ENCODE measurements around the gene MYBPC3. TPM values are rescaled to one million over a fixed set of nuclear protein-coding genes. Genes with fewer than 3 reads are reported as not detected.

The MYBPC3 gene
- total RNA-seq, 1 experiment from 2014 or later = not detected

DNA sequence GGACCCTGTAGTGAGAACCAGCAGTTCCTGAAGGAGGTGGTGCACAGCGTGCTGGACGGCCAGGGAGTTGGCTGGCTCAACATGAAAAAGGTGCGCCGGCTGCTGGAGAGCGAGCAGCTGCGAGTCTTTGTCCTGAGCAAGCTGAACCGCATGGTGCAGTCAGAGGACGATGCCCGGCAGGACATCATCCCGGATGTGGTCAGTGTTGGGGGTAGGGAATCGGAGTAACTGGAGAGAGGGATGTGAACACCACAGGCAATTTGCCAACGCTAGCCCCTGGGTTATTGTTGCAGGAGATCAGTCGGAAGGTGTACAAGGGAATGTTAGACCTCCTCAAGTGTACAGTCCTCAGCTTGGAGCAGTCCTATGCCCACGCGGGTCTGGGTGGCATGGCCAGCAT is 62.6 kb downstream of the MYBPC3 start:
- POLR2A ChIA-PET = no interaction called here
- no peak for DNase-seq (ENCODE audit: unreplicated experiment)
- H3K36me3 Mint-ChIP-seq (ENCODE audit: insufficient read depth, unreplicated experiment) = peaks cover 79% of the 10 kb centered on the region
- H3K4me3 Mint-ChIP-seq (ENCODE audit: unreplicated experiment) = no peak overlapping the region
- H3K9me3 Mint-ChIP-seq (ENCODE audit: unreplicated experiment) = no peaks in the 10 kb centered on the region
- BruUV-seq (replicated peaks) = no TSS peak
- H3K27ac Mint-ChIP-seq (ENCODE audit: low read depth, unreplicated experiment) = no peak overlapping the region
- intact Hi-C loops (cut with micrococcal nuclease) = no loop called here
- CTCF ChIA-PET = interaction anchor here (0.6 kb wide), 1 partner anchor 399 kb away, joined by 3 read pairs; no protein-coding TSS in a partner anchor
- no peaks in the 10 kb centered on the region for H3K27me3 Mint-ChIP-seq (ENCODE audit: insufficient read depth, unreplicated experiment)
- H3K4me1 Mint-ChIP-seq (ENCODE audit: insufficient read depth, unreplicated experiment) = no peaks in the 10 kb centered on the region
- TF ChIP-seq, protein P1, sequence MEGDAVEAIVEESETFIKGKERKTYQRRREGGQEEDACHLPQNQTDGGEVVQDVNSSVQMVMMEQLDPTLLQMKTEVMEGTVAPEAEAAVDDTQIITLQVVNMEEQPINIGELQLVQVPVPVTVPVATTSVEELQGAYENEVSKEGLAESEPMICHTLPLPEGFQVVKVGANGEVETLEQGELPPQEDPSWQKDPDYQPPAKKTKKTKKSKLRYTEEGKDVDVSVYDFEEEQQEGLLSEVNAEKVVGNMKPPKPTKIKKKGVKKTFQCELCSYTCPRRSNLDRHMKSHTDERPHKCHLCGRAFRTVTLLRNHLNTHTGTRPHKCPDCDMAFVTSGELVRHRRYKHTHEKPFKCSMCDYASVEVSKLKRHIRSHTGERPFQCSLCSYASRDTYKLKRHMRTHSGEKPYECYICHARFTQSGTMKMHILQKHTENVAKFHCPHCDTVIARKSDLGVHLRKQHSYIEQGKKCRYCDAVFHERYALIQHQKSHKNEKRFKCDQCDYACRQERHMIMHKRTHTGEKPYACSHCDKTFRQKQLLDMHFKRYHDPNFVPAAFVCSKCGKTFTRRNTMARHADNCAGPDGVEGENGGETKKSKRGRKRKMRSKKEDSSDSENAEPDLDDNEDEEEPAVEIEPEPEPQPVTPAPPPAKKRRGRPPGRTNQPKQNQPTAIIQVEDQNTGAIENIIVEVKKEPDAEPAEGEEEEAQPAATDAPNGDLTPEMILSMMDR (IDR thresholded peaks at IDR 0.05; ENCODE audit: unreplicated experiment) = no peak

DNA sequence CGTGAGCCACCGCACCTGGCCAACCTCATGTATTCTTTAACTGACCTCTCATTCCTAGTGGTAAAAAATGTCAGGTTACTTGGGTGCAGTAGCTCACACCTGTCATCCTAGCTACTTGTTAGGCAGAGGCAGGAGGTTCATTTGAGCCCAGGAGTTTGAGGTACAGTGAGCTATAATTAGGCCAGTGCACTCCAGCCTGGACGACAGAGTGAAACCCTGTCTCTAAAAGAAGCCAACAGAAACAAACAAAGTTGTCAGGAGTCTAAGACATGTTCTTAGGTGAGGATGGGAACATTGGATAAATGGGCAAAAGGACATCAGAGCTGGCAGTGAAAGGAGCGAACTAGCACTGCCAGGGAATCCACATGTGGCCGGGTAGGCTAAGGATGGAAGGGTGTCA is 64.4 kb downstream of the MYBPC3 start:
- H3K27ac Mint-ChIP-seq (ENCODE audit: low read depth, unreplicated experiment) = no peak overlapping the region
- no peaks in the 10 kb centered on the region for H3K27me3 Mint-ChIP-seq (ENCODE audit: insufficient read depth, unreplicated experiment)
- CTCF ChIA-PET = interaction anchor here (0.7 kb wide), 1 partner anchor 67 kb away, joined by 3 read pairs; no protein-coding TSS in a partner anchor
- no peaks in the 10 kb centered on the region for H3K9me3 Mint-ChIP-seq (ENCODE audit: unreplicated experiment)
- H3K4me1 Mint-ChIP-seq (ENCODE audit: insufficient read depth, unreplicated experiment) = no peaks in the 10 kb centered on the region
- TF ChIP-seq, protein P1 (IDR thresholded peaks at IDR 0.05; ENCODE audit: unreplicated experiment) = no peak
- POLR2A ChIA-PET = no interaction called here
- no peak overlapping the region for H3K4me3 Mint-ChIP-seq (ENCODE audit: unreplicated experiment)
- DNase-seq (ENCODE audit: unreplicated experiment) = no peak
- no TSS peak for BruUV-seq (replicated peaks)
- intact Hi-C loops (cut with micrococcal nuclease) = no loop called here
- peaks cover 85% of the 10 kb centered on the region for H3K36me3 Mint-ChIP-seq (ENCODE audit: insufficient read depth, unreplicated experiment)

DNA sequence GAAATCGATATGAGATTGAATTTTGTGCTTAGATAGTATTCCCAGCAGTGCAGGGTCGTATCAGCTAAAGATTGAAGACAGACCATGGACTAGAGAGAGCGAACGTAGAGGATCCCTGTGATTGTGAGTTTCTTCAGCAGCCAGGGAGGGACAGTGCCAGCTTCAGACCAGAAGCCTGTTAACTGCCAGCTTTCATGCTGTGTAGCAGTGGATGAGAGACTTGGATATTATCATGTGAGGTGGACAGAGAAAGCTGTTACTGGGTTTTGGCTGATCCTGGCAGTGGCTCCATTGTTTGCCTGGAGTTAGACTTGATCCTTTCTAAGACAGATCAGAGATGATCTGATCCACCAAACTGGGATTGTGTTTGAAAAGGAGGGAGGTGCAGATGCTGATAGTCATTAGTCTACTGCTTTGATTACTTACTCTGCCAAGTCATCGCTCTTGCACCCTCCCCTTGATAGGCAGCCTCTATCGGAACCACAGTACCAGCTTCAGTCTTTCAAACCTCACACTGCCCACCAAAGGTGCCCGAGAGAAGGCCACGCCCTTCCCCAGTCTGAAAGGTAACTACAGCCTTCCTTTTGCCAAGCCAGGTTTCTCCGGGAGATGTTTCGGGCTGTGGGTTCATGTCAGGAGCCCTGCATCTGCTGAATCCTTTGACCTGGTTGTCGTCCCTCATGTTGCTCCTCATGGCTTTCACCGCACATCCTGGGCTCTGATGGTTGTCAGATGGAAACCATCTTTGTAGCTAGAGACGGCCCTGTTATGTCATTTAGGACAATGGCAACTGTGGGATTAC is 66.3 kb downstream of the MYBPC3 start:
- Mint-ChIP-seq H3K4me1 (ENCODE audit: insufficient read depth, unreplicated experiment) (no peaks in the 10 kb centered on the region), H3K9me3 (ENCODE audit: unreplicated experiment) (no peaks in the 10 kb centered on the region), H3K27ac (ENCODE audit: low read depth, unreplicated experiment) (no peak overlapping the region), H3K27me3 (ENCODE audit: insufficient read depth, unreplicated experiment) (no peaks in the 10 kb centered on the region), H3K36me3 (ENCODE audit: insufficient read depth, unreplicated experiment) (peaks cover 88% of the 10 kb centered on the region), H3K4me3 (ENCODE audit: unreplicated experiment) (no peak overlapping the region)
- ChIA-PET CTCF (interaction anchor here (0.5 kb wide), 1 partner anchor 917 kb away, joined by 3 read pairs; no protein-coding TSS in a partner anchor), POLR2A (interaction anchor here (0.6 kb wide), 1 partner anchor 468 kb away, joined by 5 read pairs; no protein-coding TSS in a partner anchor)
- TF ChIP-seq, protein P1 (IDR thresholded peaks at IDR 0.05; ENCODE audit: unreplicated experiment) = no peak
- intact Hi-C loops (cut with micrococcal nuclease) = no loop called here
- no peak for DNase-seq (ENCODE audit: unreplicated experiment)
- BruUV-seq (replicated peaks) = no TSS peak

DNA sequence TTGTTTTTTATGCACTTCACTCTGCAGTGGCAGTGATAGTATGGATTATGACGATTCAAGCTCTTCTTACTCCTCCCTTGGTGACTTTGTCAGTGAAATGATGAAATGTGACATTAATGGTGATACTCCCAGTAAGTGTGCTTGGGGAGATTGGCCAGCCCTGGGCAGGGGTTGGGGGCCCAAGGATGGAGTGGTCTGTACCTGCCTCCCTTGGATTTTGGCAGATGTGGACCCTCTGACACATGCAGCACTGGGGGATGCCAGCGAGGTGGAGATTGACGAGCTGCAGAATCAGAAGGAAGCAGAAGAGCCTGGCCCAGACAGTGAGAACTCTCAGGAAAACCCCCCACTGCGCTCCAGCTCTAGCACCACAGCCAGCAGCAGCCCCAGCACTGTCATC is 68.4 kb downstream of the MYBPC3 start:
- no peaks in the 10 kb centered on the region for H3K9me3 Mint-ChIP-seq (ENCODE audit: unreplicated experiment)
- BruUV-seq (replicated peaks) = no TSS peak
- no peak for DNase-seq (ENCODE audit: unreplicated experiment)
- intact Hi-C loops (cut with micrococcal nuclease) = no loop called here
- ChIA-PET CTCF (interaction anchor here (1.1 kb wide), 1 partner anchor 90 kb away, joined by 3 read pairs; no protein-coding TSS in a partner anchor), POLR2A (interaction anchor here (0.6 kb wide), 1 partner anchor 90 kb away, joined by 3 read pairs; no protein-coding TSS in a partner anchor)
- TF ChIP-seq, protein P1 (IDR thresholded peaks at IDR 0.05; ENCODE audit: unreplicated experiment) = no peak
- no peaks in the 10 kb centered on the region for H3K27me3 Mint-ChIP-seq (ENCODE audit: insufficient read depth, unreplicated experiment)
- peaks cover 93% of the 10 kb centered on the region for H3K36me3 Mint-ChIP-seq (ENCODE audit: insufficient read depth, unreplicated experiment)
- no peak overlapping the region for H3K4me3 Mint-ChIP-seq (ENCODE audit: unreplicated experiment)
- H3K4me1 Mint-ChIP-seq (ENCODE audit: insufficient read depth, unreplicated experiment) = no peaks in the 10 kb centered on the region
- H3K27ac Mint-ChIP-seq (ENCODE audit: low read depth, unreplicated experiment) = no peak overlapping the region
